ENCODE data around the gene ANKRD11.
"Not testable (repeated sequence)": the region's sequence is repeated elsewhere in the genome, so short reads cannot be mapped to it uniquely, and the experiment has no call there.

ANKRD11 gene

DNA sequence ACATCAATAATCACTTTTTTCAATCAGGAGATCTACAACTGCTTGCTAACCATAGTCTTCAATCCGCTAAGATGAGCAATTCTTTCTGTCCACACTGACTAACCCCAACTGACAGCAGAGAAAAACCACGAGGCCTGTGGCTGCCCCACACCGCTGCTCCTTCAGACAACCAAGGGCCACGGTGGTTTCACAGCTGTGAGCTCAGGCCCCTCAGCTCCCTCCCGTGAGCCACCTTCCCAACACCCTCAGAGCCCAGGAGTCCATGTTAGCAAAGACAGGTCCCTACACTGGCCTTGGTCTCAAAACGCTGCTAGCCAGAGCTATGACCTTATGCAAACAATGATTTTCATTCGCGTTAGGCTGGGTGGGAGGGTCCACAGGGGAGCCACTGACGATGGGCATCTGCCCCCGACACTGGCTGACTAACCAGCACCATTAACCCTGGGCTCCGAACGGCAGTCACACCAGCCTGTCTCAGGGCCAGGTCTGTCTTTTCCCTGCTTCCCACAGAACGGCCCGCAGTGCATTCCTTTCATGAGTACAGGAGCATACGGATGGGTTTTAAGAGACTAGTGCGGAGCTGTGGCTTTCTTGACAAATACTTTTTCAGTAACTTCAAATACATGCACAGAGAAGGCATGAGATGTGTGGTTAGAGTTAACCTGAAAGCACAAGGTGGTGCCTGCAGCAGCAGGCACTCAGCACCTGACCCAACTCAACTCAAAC lies 67.3 kb downstream of the ANKRD11 start:
- no peaks in the 10 kb centered on the region for H3K9me3 ChIP-seq (ENCODE audit: control insufficient read depth in 1 of 2, low read length in 2 of 2)
- H3K4me3 ChIP-seq (ENCODE audit: low read depth in 1 of 2, low read length in 2 of 2), result no peak overlapping the region
- no peak overlapping the region for H3K27ac ChIP-seq (ENCODE audit: low read length)
- peaks cover 0 to 7% of the 10 kb centered on the region in 2 donors for H3K36me3 ChIP-seq (ENCODE audit: control insufficient read depth in 1 of 2, insufficient read depth in 2 of 2, low read length in 2 of 2)
- peaks cover 12 to 19% of the 10 kb centered on the region in 2 donors for H3K4me1 ChIP-seq (ENCODE audit: control insufficient read depth in 1 of 2, insufficient read depth in 2 of 2, low read length in 2 of 2)
- no peaks in the 10 kb centered on the region for H3K27me3 ChIP-seq (ENCODE audit: low read depth, low read length)

DNA sequence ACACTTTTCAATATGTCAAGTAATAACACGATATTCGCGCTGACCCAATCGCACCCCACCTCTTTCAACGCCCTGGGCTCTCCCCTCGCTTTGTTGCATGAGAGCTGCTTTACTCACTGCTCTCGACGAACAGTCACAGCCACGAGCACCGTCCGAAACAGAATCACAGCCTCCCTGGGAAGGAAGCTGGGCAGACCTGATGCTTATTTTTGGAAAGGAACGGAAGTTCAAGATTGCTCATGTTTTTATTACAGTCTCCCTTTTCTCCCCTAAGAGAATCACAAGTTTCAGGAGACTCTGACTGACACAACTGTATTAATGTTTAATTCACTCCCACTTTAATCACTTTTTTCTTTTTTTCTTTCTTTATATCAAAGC lies 67.8 kb downstream of the ANKRD11 start:
- no peak overlapping the region for H3K27ac ChIP-seq (ENCODE audit: low read length)
- H3K27me3 ChIP-seq (ENCODE audit: low read depth, low read length), result no peaks in the 10 kb centered on the region
- H3K4me3 ChIP-seq (ENCODE audit: low read depth in 1 of 2, low read length in 2 of 2), result no peak overlapping the region
- no peaks in the 10 kb centered on the region for H3K9me3 ChIP-seq (ENCODE audit: control insufficient read depth in 1 of 2, low read length in 2 of 2)
- peaks cover 0 to 13% of the 10 kb centered on the region in 2 donors for H3K36me3 ChIP-seq (ENCODE audit: control insufficient read depth in 1 of 2, insufficient read depth in 2 of 2, low read length in 2 of 2)
- peaks cover 12 to 21% of the 10 kb centered on the region in 2 donors for H3K4me1 ChIP-seq (ENCODE audit: control insufficient read depth in 1 of 2, insufficient read depth in 2 of 2, low read length in 2 of 2)

DNA sequence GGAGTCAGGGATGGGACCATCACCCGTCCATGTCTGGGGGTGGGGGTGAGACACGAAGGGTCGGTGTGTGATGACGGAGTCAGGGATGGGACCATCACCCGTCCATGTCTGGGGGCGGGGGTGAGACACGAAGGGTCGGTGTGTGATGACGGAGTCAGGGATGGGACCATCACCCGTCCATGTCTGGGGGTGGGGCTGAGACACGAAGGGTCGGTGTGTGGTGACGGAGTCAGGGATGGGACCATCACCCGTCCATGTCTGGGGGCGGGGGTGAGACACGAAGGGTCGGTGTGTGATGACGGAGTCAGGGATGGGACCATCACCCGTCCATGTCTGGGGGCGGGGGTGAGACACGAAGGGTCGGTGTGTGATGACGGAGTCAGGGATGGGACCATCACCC lies 69.1 kb downstream of the ANKRD11 start:
- H3K27ac ChIP-seq (ENCODE audit: low read length); H3K9me3 ChIP-seq (ENCODE audit: control insufficient read depth in 1 of 2, low read length in 2 of 2); H3K27me3 ChIP-seq (ENCODE audit: low read depth, low read length); H3K4me3 ChIP-seq (ENCODE audit: low read depth in 1 of 2, low read length in 2 of 2); H3K36me3 ChIP-seq (ENCODE audit: control insufficient read depth in 1 of 2, insufficient read depth in 2 of 2, low read length in 2 of 2): not testable (repeated sequence)
- peaks cover 12 to 33% of the 10 kb centered on the region in 2 donors for H3K4me1 ChIP-seq (ENCODE audit: control insufficient read depth in 1 of 2, insufficient read depth in 2 of 2, low read length in 2 of 2)

DNA sequence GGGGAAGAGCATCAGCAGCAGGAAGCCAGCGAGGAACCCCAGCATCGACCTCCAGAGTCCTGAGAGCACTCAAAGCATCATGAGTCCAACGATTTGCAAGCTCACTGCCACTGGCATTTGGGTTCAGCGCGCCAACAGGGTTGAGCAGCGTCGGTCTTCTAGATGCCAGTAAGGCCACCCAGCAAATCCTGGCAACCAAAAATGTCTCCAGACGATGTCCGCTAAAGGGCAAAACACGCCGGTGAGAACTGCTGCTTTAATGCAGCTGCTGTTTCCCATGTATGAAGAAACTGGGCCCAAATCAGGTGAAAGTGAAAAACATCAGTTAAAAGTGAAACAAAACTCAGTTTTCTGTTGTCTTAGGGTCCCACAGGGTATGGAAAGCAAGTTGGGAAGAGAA lies 70.2 kb downstream of the ANKRD11 start:
- Histone ChIP-seq H3K27ac (ENCODE audit: low read length) (no peak overlapping the region), H3K4me3 (ENCODE audit: low read depth in 1 of 2, low read length in 2 of 2) (no peak overlapping the region), H3K27me3 (ENCODE audit: low read depth, low read length) (no peaks in the 10 kb centered on the region), H3K4me1 (ENCODE audit: control insufficient read depth in 1 of 2, insufficient read depth in 2 of 2, low read length in 2 of 2) (peaks cover 4 to 35% of the 10 kb centered on the region in 2 donors), H3K36me3 (ENCODE audit: control insufficient read depth in 1 of 2, insufficient read depth in 2 of 2, low read length in 2 of 2) (peaks cover 0 to 7% of the 10 kb centered on the region in 2 donors), H3K9me3 (ENCODE audit: control insufficient read depth in 1 of 2, low read length in 2 of 2) (no peaks in the 10 kb centered on the region)

DNA sequence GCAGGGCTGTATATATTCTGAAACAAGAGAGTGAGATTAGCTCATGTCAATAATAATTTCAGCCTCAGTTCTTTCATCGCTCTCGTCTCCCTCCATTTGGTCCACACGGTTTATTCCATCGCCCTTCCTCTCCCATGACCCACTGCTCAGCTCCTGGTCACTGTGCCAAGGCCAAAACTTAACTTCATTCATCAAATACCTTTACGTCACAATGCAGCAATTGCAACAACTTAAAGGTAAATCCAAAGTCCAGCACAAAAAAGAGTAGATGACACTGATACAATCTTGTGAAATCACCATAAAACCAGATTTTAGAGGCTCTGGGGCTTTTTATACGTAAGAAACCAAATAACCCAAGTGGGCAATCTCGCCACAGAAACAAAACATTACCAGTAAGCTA lies 72.0 kb downstream of the ANKRD11 start:
- H3K9me3 ChIP-seq (ENCODE audit: control insufficient read depth in 1 of 2, low read length in 2 of 2), result no peaks in the 10 kb centered on the region
- no peaks in the 10 kb centered on the region for H3K27me3 ChIP-seq (ENCODE audit: low read depth, low read length)
- H3K4me1 ChIP-seq (ENCODE audit: control insufficient read depth in 1 of 2, insufficient read depth in 2 of 2, low read length in 2 of 2), result peaks cover 2 to 44% of the 10 kb centered on the region in 2 donors
- peaks cover 0 to 7% of the 10 kb centered on the region in 2 donors for H3K36me3 ChIP-seq (ENCODE audit: control insufficient read depth in 1 of 2, insufficient read depth in 2 of 2, low read length in 2 of 2)
- H3K27ac ChIP-seq (ENCODE audit: low read length), result no peak overlapping the region
- H3K4me3 ChIP-seq (ENCODE audit: low read depth in 1 of 2, low read length in 2 of 2), result no peak overlapping the region

DNA sequence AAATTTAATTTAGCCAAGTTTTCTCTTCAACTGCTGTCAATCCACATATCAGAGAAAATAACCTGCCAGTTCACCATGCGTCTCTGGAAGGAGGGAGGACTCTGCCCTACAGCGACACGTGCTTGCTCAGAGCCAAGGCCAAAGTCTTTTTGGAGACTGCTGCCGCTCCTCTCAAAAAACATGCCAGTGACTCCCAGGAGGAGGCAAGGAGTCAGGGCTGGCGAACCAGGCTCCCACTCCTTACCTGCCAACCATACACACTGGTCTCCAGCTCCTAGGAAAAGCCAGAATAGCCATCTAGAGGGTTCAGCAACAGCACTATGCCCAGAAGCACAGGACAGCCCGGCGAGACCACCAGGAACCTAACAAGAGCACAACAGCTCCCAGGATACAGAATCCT lies 73.0 kb downstream of the ANKRD11 start:
- no peak overlapping the region for H3K4me3 ChIP-seq (ENCODE audit: low read depth in 1 of 2, low read length in 2 of 2)
- peaks cover 0 to 7% of the 10 kb centered on the region in 2 donors for H3K36me3 ChIP-seq (ENCODE audit: control insufficient read depth in 1 of 2, insufficient read depth in 2 of 2, low read length in 2 of 2)
- no peak overlapping the region for H3K27ac ChIP-seq (ENCODE audit: low read length)
- H3K4me1 ChIP-seq (ENCODE audit: control insufficient read depth in 1 of 2, insufficient read depth in 2 of 2, low read length in 2 of 2), result peaks cover 0 to 45% of the 10 kb centered on the region in 2 donors
- no peaks in the 10 kb centered on the region for H3K27me3 ChIP-seq (ENCODE audit: low read depth, low read length)
- H3K9me3 ChIP-seq (ENCODE audit: control insufficient read depth in 1 of 2, low read length in 2 of 2), result no peaks in the 10 kb centered on the region

DNA sequence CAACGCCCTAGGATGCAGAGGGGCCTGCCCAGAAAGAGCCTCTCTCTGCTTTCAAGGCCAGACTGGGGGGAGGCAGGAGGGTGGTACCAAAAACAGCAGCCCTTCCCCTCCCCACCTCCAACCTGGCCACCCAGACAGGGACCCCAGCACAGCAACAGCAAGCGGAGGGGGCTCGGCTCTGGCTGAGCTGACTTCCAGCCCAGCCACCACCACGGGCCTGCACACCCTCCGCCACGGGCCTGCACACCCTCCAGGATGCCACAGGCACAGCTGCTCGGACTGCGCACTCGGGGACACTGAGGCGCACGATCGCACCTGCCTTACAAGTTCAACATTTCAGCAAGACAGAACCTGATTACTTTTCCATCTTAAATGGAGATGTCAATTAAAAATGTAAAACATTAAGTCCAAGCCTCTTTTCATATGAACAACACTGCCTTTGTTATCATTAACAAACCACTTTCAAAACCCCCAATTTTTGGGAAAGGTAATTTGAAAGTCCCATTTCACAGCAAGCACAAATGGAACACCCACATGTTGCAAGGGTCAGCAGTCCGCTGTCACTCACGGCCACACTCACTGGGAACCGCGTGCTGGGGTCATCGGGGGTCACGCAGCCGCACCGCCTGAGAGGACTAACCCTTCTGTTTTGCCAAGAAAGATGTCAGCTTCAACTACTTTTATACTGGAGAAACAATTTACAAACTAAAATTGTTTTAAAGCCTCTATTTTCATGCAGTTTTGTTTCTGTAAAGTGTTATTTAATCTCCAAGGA lies 76.4 kb downstream of the ANKRD11 start:
- no peaks in the 10 kb centered on the region for H3K9me3 ChIP-seq (ENCODE audit: control insufficient read depth in 1 of 2, low read length in 2 of 2)
- peaks cover 9 to 71% of the 10 kb centered on the region in 2 donors for H3K4me1 ChIP-seq (ENCODE audit: control insufficient read depth in 1 of 2, insufficient read depth in 2 of 2, low read length in 2 of 2)
- H3K27me3 ChIP-seq (ENCODE audit: low read depth, low read length), result no peaks in the 10 kb centered on the region
- H3K4me3 ChIP-seq (ENCODE audit: low read depth in 1 of 2, low read length in 2 of 2), result no peak overlapping the region
- peaks cover 0 to 7% of the 10 kb centered on the region in 2 donors for H3K36me3 ChIP-seq (ENCODE audit: control insufficient read depth in 1 of 2, insufficient read depth in 2 of 2, low read length in 2 of 2)
- H3K27ac ChIP-seq (ENCODE audit: low read length), result no peak overlapping the region

DNA sequence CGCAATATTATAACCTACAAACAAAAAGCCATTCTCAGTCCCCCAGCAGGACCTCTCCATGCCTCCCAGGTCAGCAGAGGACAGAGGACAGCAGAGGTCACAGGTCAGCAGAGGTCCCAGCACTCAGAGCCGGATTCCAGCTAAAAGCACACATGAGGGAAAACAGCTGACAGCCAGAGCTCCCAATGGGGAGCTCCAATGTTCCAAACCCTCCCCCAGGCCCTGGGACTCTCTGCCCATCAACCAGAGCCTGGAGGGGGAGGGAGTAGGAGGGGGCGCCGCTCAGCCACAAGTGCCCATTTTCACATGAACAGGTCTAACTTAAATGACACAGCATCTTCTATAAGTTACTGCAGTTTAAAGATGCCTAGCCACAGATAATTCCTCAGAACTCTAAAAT lies 77.5 kb downstream of the ANKRD11 start:
- no peak overlapping the region for H3K4me3 ChIP-seq (ENCODE audit: low read depth in 1 of 2, low read length in 2 of 2)
- H3K4me1 ChIP-seq (ENCODE audit: control insufficient read depth in 1 of 2, insufficient read depth in 2 of 2, low read length in 2 of 2), result peaks cover 14 to 83% of the 10 kb centered on the region in 2 donors
- H3K36me3 ChIP-seq (ENCODE audit: control insufficient read depth in 1 of 2, insufficient read depth in 2 of 2, low read length in 2 of 2), result peaks cover 0 to 4% of the 10 kb centered on the region in 2 donors
- no peaks in the 10 kb centered on the region for H3K9me3 ChIP-seq (ENCODE audit: control insufficient read depth in 1 of 2, low read length in 2 of 2)
- no peaks in the 10 kb centered on the region for H3K27me3 ChIP-seq (ENCODE audit: low read depth, low read length)
- H3K27ac ChIP-seq (ENCODE audit: low read length), result no peak overlapping the region

DNA sequence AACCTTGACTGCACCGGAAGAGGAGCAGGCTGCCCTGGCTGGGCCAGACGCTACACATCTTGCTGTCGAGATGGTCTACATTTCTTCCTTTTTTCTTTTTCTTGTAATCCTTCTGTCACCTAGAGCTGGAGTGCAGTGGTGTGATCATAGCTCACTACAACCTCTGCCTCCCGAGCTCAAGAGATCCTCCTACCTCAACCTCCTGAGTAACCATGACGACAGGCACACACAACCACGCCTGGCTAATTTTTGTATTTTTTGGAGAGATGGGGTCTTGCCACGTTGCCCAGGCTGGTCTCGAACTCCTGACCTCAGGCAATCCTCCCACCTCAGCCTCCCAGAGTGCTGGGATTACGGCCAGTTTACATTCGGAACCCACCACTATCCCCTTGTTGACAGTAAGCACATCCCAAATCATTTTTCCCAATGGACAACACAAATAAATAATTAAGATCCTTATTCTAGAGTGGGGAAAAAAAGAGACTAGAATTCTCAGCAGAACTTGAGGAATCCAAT lies 79.0 kb downstream of the ANKRD11 start:
- H3K4me3 ChIP-seq (ENCODE audit: low read depth in 1 of 2, low read length in 2 of 2), result no peak overlapping the region
- H3K4me1 ChIP-seq (ENCODE audit: control insufficient read depth in 1 of 2, insufficient read depth in 2 of 2, low read length in 2 of 2), result peaks cover 16 to 80% of the 10 kb centered on the region in 2 donors
- H3K27ac ChIP-seq (ENCODE audit: low read length), result no peak overlapping the region
- no peaks in the 10 kb centered on the region for H3K9me3 ChIP-seq (ENCODE audit: control insufficient read depth in 1 of 2, low read length in 2 of 2)
- no peaks in the 10 kb centered on the region for H3K27me3 ChIP-seq (ENCODE audit: low read depth, low read length)
- H3K36me3 ChIP-seq (ENCODE audit: control insufficient read depth in 1 of 2, insufficient read depth in 2 of 2, low read length in 2 of 2), result no peaks in the 10 kb centered on the region

DNA sequence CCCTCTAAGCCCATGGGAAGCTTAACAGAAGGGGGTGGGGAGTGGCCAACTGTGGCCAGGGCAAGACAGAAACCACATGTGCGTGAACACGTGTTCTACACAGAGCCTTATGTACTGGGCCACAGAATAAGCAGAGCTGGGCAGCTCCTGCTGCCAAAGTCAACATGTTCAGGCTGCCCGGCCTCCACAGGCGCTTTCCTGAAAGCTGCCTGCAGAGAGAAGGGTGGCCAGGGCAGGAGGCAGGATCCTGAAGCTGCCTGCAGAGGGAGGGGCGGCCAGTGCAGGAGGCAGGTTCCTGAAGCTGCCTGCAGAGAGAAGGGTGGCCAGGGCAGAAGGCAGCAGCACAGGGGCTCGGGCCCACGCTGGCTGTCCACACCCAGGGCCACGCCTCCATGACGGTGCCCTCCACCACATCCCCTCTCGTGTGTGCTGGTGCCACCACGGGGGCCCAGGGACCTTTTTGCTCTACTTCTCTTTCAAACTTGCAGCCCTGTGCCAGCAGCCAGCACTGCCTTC lies 79.5 kb downstream of the ANKRD11 start:
- Histone ChIP-seq H3K4me3 (ENCODE audit: low read depth in 1 of 2, low read length in 2 of 2) (no peak overlapping the region), H3K9me3 (ENCODE audit: control insufficient read depth in 1 of 2, low read length in 2 of 2) (no peaks in the 10 kb centered on the region), H3K36me3 (ENCODE audit: control insufficient read depth in 1 of 2, insufficient read depth in 2 of 2, low read length in 2 of 2) (no peaks in the 10 kb centered on the region), H3K27me3 (ENCODE audit: low read depth, low read length) (no peaks in the 10 kb centered on the region), H3K27ac (ENCODE audit: low read length) (no peak overlapping the region), H3K4me1 (ENCODE audit: control insufficient read depth in 1 of 2, insufficient read depth in 2 of 2, low read length in 2 of 2) (peaks cover 16 to 82% of the 10 kb centered on the region in 2 donors)

DNA sequence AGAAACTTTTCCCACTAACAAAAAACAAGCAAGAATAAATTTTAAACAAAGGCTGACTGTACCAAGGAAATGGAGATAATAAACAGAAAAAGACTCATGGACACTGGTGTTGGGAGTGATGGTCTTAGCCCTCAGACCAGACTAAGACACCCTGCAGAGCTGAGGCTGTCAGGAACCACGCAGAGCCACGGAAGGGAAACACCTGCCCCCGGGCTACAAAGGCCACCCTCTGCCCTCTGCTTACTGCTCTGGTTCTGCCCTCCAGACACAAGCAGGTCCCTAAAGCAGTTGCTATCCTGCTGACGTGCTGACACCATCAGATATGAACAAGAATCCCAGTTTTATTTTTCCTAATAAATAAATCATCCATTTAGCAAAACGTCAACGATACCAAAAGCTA lies 80.0 kb downstream of the ANKRD11 start:
- no peaks in the 10 kb centered on the region for H3K36me3 ChIP-seq (ENCODE audit: control insufficient read depth in 1 of 2, insufficient read depth in 2 of 2, low read length in 2 of 2)
- peaks cover 16 to 84% of the 10 kb centered on the region in 2 donors for H3K4me1 ChIP-seq (ENCODE audit: control insufficient read depth in 1 of 2, insufficient read depth in 2 of 2, low read length in 2 of 2)
- no peaks in the 10 kb centered on the region for H3K9me3 ChIP-seq (ENCODE audit: control insufficient read depth in 1 of 2, low read length in 2 of 2)
- H3K27me3 ChIP-seq (ENCODE audit: low read depth, low read length), result no peaks in the 10 kb centered on the region
- H3K4me3 ChIP-seq (ENCODE audit: low read depth in 1 of 2, low read length in 2 of 2), result no peak overlapping the region
- no peak overlapping the region for H3K27ac ChIP-seq (ENCODE audit: low read length)

Measured in muscle layer of duodenum (tissue), 2 donors.